ENCODE data around the gene ARFRP1. TPM values are rescaled to one million over a fixed set of nuclear protein-coding genes. Genes with fewer than 3 reads are reported as not detected.
A peak's percentile ranks its signal among the peaks of the same experiment; 100 is the strongest.

ARFRP1 gene
- total RNA-seq, 1 experiment from 2014 or later: 74.0 TPM

DNA sequence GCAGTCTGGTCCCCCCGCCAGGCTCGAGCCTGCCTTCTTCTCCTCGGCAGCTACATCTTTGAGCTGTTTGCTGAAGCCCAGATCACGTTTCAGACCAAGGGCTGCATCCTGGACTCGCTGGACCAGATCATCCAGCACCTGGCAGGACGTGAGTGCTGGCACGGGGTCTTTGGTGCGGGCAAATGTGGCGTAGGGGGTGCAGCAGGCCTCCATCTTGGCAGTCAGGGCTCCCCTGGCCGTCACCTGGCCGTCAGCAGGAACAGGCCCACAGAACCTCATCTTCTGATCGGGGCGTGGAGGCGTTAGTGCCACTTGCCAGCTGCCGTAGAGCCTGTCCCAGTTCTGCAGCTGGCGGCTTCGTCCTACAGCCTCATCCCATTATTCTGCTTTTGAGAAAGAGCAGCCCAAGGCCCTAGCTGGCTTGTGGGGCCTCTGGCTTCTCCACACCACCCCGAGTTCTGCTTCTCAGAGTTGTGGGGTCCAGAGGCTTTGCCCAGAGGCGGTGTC is 27.9 kb downstream of the ARFRP1 start:
- Mint-ChIP-seq H3K27ac (ENCODE audit: unreplicated experiment) (peak overlapping the region; percentile 56), H3K9me3 (ENCODE audit: low read depth, unreplicated experiment) (no peaks in the 10 kb centered on the region), H3K36me3 (ENCODE audit: insufficient read depth, unreplicated experiment) (peaks cover 81% of the 10 kb centered on the region), H3K27me3 (ENCODE audit: unreplicated experiment) (no peaks in the 10 kb centered on the region), H3K4me1 (ENCODE audit: low read depth, unreplicated experiment) (peaks cover 31% of the 10 kb centered on the region), H3K4me3 (ENCODE audit: low read depth, unreplicated experiment) (no peak overlapping the region)
- CTCF ChIA-PET: no interaction called here
- BruUV-seq (replicated peaks): no TSS peak
- intact Hi-C loops (cut with micrococcal nuclease; ENCODE audit: unreplicated experiment): no loop called here
- TF ChIP-seq, protein P1, sequence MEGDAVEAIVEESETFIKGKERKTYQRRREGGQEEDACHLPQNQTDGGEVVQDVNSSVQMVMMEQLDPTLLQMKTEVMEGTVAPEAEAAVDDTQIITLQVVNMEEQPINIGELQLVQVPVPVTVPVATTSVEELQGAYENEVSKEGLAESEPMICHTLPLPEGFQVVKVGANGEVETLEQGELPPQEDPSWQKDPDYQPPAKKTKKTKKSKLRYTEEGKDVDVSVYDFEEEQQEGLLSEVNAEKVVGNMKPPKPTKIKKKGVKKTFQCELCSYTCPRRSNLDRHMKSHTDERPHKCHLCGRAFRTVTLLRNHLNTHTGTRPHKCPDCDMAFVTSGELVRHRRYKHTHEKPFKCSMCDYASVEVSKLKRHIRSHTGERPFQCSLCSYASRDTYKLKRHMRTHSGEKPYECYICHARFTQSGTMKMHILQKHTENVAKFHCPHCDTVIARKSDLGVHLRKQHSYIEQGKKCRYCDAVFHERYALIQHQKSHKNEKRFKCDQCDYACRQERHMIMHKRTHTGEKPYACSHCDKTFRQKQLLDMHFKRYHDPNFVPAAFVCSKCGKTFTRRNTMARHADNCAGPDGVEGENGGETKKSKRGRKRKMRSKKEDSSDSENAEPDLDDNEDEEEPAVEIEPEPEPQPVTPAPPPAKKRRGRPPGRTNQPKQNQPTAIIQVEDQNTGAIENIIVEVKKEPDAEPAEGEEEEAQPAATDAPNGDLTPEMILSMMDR (IDR thresholded peaks at IDR 0.05; ENCODE audit: unreplicated experiment): no peak
- DNase-seq: no peak

DNA sequence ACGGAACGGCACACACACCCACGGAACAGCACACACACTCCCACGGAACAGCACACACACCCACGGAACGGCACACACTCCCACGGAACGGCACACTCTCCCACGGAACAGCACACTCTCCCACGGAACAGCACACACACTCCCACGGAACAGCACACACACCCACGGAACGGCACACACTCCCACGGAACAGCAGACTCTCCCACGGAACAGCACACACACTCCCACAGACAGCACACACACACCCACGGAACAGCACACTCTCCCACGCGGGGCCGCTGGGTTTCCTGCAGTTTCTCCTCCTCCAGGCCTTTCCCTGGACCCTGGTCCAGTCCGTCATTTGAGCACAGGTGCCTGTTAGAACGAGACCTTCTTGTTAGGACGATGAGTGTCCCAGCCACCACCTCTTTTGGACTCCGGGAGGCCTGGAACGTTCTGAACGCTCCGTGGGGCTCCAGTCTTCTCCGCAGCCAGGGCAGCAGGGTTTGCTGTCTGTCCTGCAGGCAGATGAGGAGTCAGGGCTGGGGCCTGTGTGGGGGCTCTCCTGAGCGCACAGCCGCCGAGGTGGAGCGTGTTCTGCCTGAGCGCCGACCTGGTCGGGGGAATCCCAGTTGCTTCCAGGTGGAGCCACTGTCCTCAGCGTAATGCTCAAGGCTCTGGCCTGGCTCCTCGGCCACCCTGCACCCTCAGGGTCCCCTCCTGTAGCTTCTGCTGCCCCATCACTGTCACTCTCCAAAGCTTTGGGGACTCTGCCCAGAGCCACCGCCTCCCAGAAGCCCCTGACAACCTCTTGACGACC is 28.9 kb downstream of the ARFRP1 start:
- Mint-ChIP-seq H3K36me3 (ENCODE audit: insufficient read depth, unreplicated experiment) (peaks cover 75% of the 10 kb centered on the region), H3K4me1 (ENCODE audit: low read depth, unreplicated experiment) (peaks cover 21% of the 10 kb centered on the region), H3K27me3 (ENCODE audit: unreplicated experiment) (no peaks in the 10 kb centered on the region), H3K9me3 (ENCODE audit: low read depth, unreplicated experiment) (no peaks in the 10 kb centered on the region), H3K4me3 (ENCODE audit: low read depth, unreplicated experiment) (no peak overlapping the region), H3K27ac (ENCODE audit: unreplicated experiment) (no peak overlapping the region)
- CTCF ChIA-PET: no interaction called here
- BruUV-seq (replicated peaks): no TSS peak
- intact Hi-C loops (cut with micrococcal nuclease; ENCODE audit: unreplicated experiment): no loop called here
- no peak for DNase-seq
- TF ChIP-seq, protein P1 (IDR thresholded peaks at IDR 0.05; ENCODE audit: unreplicated experiment): no peak

DNA sequence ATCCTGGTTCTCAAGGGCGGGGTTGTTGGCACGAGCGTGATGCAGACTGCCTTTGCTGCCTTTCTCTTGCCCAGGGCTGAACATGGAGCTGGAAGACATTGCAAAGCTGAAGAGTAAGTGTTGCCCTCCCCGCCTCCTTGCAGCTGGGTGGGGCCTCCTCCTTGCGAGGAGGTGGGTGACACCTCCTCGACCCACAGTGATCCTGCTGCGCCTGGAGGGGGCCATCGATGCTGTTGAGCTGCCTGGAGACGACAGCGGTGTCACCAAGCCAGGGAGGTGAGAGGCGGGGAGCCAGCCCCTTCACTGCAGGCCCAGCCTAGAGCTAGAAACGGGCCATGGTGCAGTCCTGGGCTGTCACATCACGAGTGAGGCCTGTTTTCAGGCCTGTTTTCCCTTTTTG is 29.7 kb downstream of the ARFRP1 start:
- TF ChIP-seq, protein P1 (IDR thresholded peaks at IDR 0.05; ENCODE audit: unreplicated experiment): no peak
- intact Hi-C loops (cut with micrococcal nuclease; ENCODE audit: unreplicated experiment): no loop called here
- CTCF ChIA-PET: no interaction called here
- H3K9me3 Mint-ChIP-seq (ENCODE audit: low read depth, unreplicated experiment): no peaks in the 10 kb centered on the region
- no peak for DNase-seq
- H3K4me3 Mint-ChIP-seq (ENCODE audit: low read depth, unreplicated experiment): no peak overlapping the region
- H3K27me3 Mint-ChIP-seq (ENCODE audit: unreplicated experiment): no peaks in the 10 kb centered on the region
- no peak overlapping the region for H3K27ac Mint-ChIP-seq (ENCODE audit: unreplicated experiment)
- peaks cover 72% of the 10 kb centered on the region for H3K36me3 Mint-ChIP-seq (ENCODE audit: insufficient read depth, unreplicated experiment)
- BruUV-seq (replicated peaks): no TSS peak
- H3K4me1 Mint-ChIP-seq (ENCODE audit: low read depth, unreplicated experiment): peaks cover 13% of the 10 kb centered on the region

DNA sequence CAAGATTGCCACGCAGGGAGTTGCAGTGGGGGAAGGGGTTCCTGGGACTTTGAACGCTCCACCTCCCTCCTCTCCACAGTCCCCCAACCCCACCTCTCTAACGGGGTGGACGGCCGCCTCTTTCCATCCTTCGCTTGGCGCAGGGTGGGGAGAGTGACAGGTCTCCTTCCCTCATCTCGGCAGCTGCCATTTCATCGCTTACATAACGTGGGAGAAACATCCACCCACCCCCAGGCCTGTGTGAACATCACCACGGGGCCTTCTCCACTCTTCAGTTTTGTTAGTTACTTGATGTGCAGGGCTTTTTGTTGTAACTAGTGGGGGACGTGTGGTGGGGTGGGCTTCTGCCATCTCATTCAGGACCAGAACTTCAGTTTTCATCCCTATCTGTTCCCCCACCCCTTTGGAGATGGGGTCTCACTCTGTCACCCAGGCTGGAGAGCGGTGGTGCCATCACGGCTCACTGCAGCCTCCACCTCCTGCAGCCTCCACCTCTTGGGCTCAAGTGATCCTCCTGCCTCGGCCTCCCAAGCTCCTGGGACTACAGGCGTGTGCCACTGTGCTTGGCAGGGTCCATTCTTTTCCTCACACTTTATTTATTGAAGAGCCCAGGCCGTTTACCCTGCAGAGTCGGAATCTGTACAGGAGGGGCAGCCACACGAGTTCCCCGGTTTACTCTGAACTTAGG is 32.0 kb downstream of the ARFRP1 start:
- TF ChIP-seq, protein P1 (IDR thresholded peaks at IDR 0.05; ENCODE audit: unreplicated experiment): no peak
- H3K36me3 Mint-ChIP-seq (ENCODE audit: insufficient read depth, unreplicated experiment): peaks cover 66% of the 10 kb centered on the region
- CTCF ChIA-PET: no interaction called here
- H3K4me3 Mint-ChIP-seq (ENCODE audit: low read depth, unreplicated experiment): no peak overlapping the region
- DNase-seq: no peak
- no TSS peak for BruUV-seq (replicated peaks)
- no peak overlapping the region for H3K27ac Mint-ChIP-seq (ENCODE audit: unreplicated experiment)
- intact Hi-C loops (cut with micrococcal nuclease; ENCODE audit: unreplicated experiment): no loop called here
- H3K27me3 Mint-ChIP-seq (ENCODE audit: unreplicated experiment): no peaks in the 10 kb centered on the region
- no peaks in the 10 kb centered on the region for H3K9me3 Mint-ChIP-seq (ENCODE audit: low read depth, unreplicated experiment)
- no peaks in the 10 kb centered on the region for H3K4me1 Mint-ChIP-seq (ENCODE audit: low read depth, unreplicated experiment)
